NCI-H187 treated with DMSO at 0.1 percent for 48 hours (cell line): ENCODE results near the gene SPATA22.
"Not testable (repeated sequence)": the region's sequence is repeated elsewhere in the genome, so short reads cannot be mapped to it uniquely, and the experiment has no call there.

Source experiments
- DNase-seq: peaks from one replicate; lab custom pipeline; 2025; lab: John Stamatoyannopoulos, UW

SPATA22 gene

GRCh38 chr17:3472137-3472536, 518 bp upstream of the SPATA22 start:
- DNase-seq: no peak

DNA sequence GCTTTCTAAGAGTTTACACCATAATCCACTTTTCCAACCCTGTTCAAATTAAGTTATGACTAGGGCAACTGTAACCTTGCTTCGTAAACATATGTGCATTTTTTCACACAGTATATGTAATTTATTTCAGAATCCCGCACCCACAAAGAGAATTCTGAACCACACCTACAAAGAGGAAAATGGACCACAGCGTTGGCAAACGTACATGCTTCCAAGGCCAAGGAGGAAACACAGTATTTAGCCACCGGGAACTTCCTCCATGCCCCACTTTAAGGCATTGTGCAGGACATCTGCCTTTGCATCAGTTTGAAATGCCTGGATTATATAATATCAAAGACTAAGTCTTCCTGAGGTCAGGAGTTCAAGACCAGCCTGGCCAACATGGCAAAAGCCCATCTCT, 2.1 kb downstream of the SPATA22 start:
- DNase-seq: no peak

- DNase-seq: not testable (repeated sequence)
These were observed 5.3 kb downstream of the SPATA22 start for GRCh38 chr17:3466355-3466754.

- no peak for DNase-seq
These were observed 23.5 kb downstream of the SPATA22 start for GRCh38 chr17:3448059-3448665.

- DNase-seq: no peak
These were observed 24.0 kb downstream of the SPATA22 start for GRCh38 chr17:3447625-3448024.

DNA sequence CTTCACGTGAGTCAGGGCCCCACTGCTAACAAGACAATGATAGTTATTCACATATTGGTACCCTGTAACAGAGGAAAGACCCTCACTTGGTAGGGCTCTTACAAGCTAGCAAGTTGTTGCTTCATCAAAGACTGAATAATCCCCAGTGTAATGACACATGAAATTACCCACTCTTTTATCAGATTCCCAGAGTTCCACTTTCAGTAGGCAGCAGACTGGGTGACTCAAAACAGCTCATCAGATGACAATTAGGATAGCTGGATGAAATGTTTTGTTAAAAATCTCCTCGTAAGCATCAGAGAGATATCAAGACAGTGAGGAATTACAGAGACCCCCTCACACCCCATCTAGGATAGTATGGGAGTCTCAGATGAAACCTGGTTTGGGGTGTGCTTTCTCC, 31.2 kb downstream of the SPATA22 start:
- DNase-seq: no peak

DNA sequence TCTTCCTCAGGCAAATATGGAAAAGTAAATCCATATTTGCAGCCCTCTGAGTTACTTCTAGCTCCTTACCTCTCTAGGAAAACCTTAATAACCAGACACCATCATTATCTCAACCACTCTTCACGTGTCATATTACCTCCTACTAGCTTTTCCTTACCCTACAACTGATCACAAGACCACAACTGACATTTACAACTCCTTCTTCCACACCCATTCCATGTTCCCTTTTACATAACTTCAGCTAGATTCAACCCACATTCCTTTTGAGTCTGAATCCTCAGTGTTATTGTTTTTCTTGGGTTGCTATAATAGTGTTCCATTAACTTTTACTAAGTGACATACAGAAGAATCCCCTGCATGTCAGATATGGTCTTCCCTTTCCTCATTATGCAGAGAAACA, 33.3 kb downstream of the SPATA22 start:
- no peak for DNase-seq

GRCh38 chr17:3433741-3434140, 37.9 kb downstream of the SPATA22 start, which contains the start of gene OR1E2:
Gene OR1E2, minus strand, starts transcription at chr17:3433841. Its CDS starts 0 bp downstream, at chr17:3433841.
- no peak for DNase-seq

- DNase-seq: not testable (repeated sequence)
These were observed 38.4 kb downstream of the SPATA22 start for GRCh38 chr17:3433215-3433614.

DNA sequence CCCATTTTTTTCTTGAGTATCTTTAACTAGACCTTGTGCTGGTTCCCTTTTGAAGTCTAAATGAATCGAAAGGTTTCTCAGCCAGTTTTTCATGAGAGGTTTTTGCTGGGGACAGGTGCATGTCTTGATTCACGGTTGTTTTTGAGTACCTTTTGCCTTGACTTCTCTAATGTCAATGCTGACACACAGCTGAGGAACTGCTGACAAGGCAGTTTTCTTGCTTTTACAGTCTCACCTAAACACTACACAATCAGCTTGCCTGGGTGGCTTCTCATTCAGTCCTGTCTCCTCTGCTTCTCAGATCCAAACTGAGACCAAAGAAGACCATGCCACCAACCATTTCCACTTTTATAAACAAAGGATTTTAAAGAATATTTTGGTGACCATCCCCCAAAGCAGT, 53.4 kb downstream of the SPATA22 start:
- DNase-seq: no peak

DNA sequence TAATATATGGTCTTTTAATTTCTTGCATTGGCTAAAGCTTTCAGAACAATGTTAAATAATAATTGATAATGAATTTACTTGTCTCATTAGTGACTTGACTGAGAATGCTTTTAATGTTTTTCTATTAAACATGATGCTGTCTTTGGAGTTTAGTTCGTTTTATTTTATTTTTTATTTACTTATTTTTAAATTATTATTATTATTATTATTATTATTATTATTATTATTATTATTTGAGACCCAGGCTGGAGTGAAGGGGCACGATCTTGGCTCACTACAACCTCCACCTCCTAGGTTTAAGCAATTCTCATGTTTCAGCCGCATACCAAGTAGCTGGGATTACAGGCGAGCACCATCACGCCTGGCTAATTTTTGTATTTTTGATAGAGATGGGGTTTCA, 56.0 kb downstream of the SPATA22 start:
- no peak for DNase-seq

DNA sequence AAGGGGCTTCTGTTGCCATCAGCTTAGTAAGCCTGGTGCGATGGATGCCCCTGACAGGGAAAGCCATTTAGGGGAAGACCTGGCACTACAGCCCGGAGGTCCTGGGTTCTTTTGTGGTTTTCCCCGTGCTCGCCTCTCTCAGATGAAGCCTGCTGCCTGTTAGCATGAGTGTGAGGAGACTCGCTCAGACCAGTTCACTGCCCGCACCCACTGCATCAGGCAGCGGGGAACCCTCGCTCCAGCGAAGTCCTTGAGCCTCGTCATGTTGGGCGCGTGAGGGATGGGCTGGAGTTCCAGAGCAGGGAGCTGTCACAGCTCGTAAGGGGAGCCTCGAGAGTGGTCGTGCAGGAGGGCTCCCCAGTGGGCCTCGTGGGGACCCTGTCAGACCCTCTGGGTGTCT, 59.4 kb downstream of the SPATA22 start:
- DNase-seq: not testable (repeated sequence)

DNA sequence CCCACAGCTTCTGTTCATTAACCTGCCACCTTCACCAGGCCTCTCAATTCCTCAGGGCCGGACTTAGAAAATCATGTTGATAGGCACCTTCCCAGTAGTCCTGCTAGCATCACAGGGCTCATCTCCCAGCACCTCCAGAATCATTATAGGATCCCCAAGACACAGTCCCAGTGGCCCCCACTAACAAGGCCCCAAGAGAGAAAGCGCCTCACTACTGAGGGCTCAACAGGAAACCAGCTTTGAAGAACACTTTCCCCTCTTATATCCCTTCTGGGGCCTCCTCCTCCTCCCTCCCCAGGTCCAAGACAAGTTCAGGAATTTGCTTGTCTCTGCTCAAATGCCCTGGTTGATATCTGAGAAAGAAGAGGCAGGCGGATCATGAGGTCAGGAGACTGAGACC, 60.5 kb downstream of the SPATA22 start, which contains the start of gene OR3A3:
OR3A3 (plus strand) TSS at position 301 of the 400 bp plus-strand sequence.
- no peak for DNase-seq

DNA sequence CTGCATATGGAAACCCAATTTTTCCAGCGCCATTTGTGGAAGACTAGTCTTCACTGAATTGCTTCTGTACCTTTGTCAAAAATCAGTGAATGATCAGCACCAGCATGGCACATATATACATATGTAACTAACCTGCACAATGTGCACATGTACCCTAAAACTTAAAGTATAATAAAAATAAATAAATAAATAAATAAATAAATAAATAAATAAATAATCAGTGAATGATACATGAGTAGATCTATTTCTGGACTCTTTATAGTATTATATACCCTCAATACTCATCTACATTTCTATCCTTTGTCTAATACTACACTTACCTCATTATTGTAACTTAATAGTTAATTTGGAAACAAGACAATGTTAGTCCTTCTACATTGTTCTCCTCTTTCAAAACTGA, 67.8 kb downstream of the SPATA22 start:
- DNase-seq: not testable (repeated sequence)

GRCh38 chr17:3401786-3402185, 69.8 kb downstream of the SPATA22 start:
- no peak for DNase-seq

DNA sequence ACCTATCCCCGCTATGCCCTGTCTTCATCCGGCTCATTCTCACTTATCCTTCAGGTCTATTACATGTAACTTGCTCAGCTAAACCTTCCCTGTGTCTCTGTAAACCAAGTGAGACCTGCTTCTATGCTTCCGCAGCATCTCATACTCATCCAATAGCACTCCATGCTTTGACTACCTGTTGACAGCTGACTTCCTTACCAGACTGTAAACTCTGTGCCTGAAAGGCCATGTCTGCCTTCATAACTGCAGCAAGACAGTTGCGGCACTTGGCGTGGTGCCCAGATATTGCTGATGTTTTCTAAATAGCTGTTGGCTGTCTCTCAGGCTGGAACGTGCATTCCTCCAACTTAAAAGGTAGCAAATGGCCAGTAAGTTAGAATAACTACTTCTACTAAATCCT, 71.6 kb downstream of the SPATA22 start:
- no peak for DNase-seq

- DNase-seq: no peak
These were observed 73.3 kb downstream of the SPATA22 start, which contains the start of gene OR1E1 for GRCh38 chr17:3398310-3398709. Gene OR1E1, minus strand, starts transcription at chr17:3398410. Its CDS starts 0 bp downstream, at chr17:3398410.

GRCh38 chr17:3397801-3398200, 73.8 kb downstream of the SPATA22 start:
- not testable (repeated sequence) for DNase-seq
